Thyroid gland (tissue), 4 donors: ENCODE results near the gene KRTAP3-1.

Experiments used
- POLR2A ChIP-seq, 2 donors: fragments of 450-650 bp; IDR thresholded peaks; one replicate each; pipeline ENCODE4 v1.6.1; 2017; ENCODE audit warnings: antibody characterized with exemption in 2 of 2, mild to moderate bottlenecking in 2 of 2, moderate library complexity in 1 of 2
- TF ChIP-seq, protein P1 (sequence below), 6 experiments: fragments of 200-600 bp in 3 of 6; fragments of 450-650 bp in 3 of 6; sonication (generic) in 3 of 6; IDR thresholded peaks; one replicate each; pipeline ENCODE4 v1.5.1; 2016 to 2019; ENCODE audit warnings: antibody characterized with exemption in 6 of 6, mild to moderate bottlenecking in 2 of 6, inconsistent platforms in 1 of 6, moderate library complexity in 1 of 6

DNA sequence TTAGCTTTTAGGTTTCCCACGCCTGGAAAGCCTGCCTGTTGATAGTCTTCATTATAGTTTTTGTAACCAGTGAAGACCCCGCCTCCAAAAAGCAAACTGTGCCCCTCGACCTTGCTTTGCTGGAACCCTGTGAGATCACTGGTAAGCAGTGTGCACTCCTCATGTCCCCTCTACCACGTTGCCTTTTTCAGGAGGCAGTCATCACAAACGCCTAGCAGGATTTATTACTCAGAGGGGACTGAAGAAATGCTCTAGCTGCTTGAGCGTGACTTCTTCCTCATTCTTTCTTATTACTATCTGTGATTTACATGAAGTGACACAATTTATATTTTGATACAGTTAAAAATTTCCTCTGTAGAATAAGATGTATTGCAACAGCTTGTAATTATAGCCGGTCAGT, 6.5 kb upstream of the KRTAP3-1 start:
- TF ChIP-seq, protein P1, sequence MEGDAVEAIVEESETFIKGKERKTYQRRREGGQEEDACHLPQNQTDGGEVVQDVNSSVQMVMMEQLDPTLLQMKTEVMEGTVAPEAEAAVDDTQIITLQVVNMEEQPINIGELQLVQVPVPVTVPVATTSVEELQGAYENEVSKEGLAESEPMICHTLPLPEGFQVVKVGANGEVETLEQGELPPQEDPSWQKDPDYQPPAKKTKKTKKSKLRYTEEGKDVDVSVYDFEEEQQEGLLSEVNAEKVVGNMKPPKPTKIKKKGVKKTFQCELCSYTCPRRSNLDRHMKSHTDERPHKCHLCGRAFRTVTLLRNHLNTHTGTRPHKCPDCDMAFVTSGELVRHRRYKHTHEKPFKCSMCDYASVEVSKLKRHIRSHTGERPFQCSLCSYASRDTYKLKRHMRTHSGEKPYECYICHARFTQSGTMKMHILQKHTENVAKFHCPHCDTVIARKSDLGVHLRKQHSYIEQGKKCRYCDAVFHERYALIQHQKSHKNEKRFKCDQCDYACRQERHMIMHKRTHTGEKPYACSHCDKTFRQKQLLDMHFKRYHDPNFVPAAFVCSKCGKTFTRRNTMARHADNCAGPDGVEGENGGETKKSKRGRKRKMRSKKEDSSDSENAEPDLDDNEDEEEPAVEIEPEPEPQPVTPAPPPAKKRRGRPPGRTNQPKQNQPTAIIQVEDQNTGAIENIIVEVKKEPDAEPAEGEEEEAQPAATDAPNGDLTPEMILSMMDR (IDR thresholded peaks at IDR 0.05): no peak
- TF ChIP-seq POLR2A (IDR thresholded peaks at IDR 0.05): no peak
